Upper lobe of left lung (tissue), 4 donors: Measurements from ENCODE around the gene LRIG2.
"Not testable (repeated sequence)": the region's sequence is repeated elsewhere in the genome, so short reads cannot be mapped to it uniquely, and the experiment has no call there.

Experiments
- EP300 ChIP-seq, 4 donors: sonication (generic); formaldehyde crosslinking; IDR thresholded peaks; one replicate each; pipeline ENCODE4 v1.5.1; 2017; ENCODE audit warnings: antibody characterized with exemption in 4 of 4, control low read depth in 2 of 4
- POLR2A ChIP-seq, 4 donors: fragments of 450-650 bp; IDR thresholded peaks; one replicate each; pipeline ENCODE4 v1.5.1; 2016 to 2017; ENCODE audit warnings: antibody characterized with exemption in 4 of 4, mild to moderate bottlenecking in 2 of 4
- POLR2AphosphoS5 ChIP-seq, 2 donors: sonication (generic); formaldehyde crosslinking; IDR thresholded peaks; one replicate each; pipeline ENCODE4 v1.5.1; 2017; ENCODE audit warnings: antibody characterized with exemption in 2 of 2
- TF ChIP-seq, protein P1 (sequence below), 6 experiments: fragments of 450-650 bp in 4 of 6; fragments of 200-600 bp in 2 of 6; sonication (generic) in 2 of 6; IDR thresholded peaks; one replicate each; pipeline ENCODE4 v1.5.1; 2016 to 2019; ENCODE audit warnings: antibody characterized with exemption in 6 of 6

DNA sequence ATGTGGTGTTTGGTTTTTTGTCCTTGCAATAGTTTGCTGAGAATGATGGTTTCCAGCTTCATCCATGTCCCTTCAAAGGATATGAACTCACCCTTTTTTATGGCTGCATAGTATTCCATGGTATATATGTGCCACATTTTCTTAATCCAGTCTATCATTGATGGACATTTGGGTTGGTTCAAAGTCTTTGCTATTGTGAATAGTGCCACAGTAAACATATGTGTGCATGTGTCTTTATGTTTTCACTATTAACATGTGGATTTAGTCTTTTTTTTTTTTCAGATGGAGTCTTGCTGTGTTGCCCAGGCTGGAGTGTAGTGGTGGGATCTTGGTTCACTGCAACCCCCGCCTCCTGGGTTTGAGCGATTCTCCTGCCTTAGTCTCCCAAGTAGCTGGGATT lies 5.0 kb downstream of the LRIG2 start:
- not testable (repeated sequence) for TF ChIP-seq POLR2A, POLR2AphosphoS5, EP300 (IDR thresholded peaks at IDR 0.05)
- TF ChIP-seq, protein P1, sequence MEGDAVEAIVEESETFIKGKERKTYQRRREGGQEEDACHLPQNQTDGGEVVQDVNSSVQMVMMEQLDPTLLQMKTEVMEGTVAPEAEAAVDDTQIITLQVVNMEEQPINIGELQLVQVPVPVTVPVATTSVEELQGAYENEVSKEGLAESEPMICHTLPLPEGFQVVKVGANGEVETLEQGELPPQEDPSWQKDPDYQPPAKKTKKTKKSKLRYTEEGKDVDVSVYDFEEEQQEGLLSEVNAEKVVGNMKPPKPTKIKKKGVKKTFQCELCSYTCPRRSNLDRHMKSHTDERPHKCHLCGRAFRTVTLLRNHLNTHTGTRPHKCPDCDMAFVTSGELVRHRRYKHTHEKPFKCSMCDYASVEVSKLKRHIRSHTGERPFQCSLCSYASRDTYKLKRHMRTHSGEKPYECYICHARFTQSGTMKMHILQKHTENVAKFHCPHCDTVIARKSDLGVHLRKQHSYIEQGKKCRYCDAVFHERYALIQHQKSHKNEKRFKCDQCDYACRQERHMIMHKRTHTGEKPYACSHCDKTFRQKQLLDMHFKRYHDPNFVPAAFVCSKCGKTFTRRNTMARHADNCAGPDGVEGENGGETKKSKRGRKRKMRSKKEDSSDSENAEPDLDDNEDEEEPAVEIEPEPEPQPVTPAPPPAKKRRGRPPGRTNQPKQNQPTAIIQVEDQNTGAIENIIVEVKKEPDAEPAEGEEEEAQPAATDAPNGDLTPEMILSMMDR (IDR thresholded peaks at IDR 0.05) = not testable (repeated sequence)
